GM19035 (cell line): ENCODE results near the gene ANKS6.

Experiments
- ATAC-seq: cut with Tn5 transposase; IDR thresholded peaks from one replicate; pipeline ENCODE4 v1.9.1; 2021; ENCODE audit not compliant: unreplicated experiment

ANKS6 gene

GRCh38 chr9:98815391-98815951 lies 19.1 kb upstream of the ANKS6 start:
- ATAC-seq, result no peak

DNA sequence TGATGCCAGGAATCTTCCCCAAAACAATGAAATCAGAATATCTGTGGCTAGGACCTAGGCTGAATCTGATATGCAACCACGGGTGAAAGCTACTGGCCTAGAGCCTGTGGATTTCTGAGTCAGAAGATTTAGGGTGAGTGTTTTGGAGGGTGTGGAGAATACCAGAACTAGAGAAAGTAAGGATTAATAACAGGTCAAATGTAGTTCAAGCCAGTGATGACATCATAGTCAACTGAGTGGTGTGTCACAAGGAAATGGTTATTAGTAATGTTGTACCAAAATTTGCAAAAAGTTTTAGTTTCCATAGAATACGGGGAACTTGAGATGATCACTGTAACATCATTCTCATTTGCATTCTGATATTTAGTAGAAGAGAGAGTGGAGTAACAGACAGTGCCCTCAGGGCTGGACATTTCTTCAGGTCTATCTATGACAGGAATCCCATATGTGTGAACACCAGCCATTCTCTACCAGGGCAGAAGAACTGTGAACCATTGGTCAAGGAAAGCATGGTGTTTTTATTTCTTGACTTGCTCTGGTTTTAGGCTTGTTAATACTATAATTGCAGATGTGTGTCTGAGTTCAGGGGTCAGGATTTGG lies 14.8 kb upstream of the ANKS6 start:
- ATAC-seq, result no peak

DNA sequence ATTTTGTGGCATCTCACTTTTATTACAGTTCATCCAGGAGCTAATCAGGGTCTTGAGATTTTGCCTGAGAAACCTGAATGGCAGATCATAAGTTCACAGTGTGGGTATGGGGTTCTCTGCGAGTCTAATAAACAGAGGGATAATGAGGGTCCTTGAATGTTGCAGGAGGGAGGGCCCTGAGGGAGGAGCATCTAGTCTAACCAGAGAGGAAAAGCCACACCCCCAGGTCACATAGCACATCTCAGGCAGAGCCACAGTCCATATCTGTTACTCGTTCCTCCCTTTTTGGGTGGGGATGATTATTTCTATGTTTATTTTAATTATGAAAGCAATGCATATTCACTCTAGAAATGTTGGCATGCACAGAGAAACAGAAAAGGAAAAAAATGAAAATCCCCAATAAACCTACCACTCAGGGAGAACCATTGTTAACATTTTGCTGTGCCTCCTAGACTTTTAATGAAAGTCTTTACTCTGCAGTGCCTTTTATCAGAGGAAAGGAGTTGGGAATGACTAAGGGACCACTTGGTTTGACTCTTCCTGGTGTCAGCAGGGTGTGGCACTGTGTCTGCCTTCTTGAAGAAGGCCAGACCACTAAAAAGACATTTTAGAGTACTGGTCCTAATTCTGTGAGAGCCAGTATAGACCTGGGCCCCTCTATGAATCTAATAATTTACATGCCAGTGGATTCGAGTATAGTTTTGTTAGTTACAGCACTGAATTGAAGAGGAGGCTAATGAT lies 13.9 kb upstream of the ANKS6 start:
- no peak for ATAC-seq

DNA sequence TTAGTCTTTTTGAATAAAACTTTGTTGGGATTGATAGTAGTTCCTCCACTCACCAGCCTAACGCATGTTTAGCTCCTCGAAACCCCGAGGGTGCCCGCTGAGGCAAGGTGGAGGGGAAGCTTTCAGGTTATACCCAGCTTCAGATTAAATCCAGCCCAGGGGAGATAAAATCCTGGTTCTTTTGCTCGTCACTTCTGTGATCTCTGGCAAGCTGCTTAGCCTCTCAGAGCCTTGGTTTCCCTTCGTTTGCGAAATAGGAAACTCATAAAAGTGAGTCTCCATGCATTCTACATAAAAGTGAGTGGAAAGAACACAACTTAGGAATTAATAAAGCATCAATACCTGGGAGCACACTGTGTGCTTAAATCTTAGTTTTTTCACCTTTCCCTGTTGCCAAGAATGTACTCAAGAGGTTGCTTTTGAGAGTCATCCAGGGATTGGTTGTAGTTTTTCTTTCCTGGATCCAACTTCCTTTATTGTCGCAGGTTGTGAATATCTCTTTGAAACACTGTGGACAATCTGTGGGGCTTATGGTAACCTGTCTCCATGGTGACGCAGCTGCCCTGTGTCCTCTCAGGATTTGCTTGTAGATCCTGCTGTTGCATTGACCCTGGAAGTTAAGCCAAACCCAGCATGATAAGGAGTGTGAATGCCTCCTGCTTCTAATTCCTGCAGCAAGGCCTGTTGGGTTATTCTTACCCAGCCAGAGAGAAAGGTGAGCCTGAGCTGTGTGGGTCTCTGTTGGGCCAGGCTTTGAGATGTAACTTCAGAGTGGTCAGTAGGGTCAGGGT lies 13.2 kb upstream of the ANKS6 start:
- ATAC-seq, result no peak

DNA sequence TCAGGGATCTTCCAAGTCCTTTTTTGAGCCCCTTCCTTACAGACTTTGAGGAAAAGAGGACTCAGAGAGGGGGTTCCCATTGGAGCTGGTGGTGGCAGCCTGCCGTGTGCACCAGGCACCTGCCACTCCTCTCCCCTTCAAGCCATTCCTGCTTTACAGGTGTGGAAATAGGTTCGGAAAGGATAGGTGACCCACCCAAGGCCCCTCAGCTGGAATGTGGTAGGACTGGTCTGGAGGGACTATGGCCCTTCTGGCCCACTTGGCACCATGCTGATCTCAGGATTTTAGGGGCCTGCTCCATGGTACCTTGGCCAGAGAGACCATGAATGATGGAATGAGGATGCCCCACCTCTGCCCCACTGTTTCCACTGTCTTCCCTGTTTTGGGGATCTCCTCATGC lies 12.5 kb upstream of the ANKS6 start:
- ATAC-seq, result no peak

DNA sequence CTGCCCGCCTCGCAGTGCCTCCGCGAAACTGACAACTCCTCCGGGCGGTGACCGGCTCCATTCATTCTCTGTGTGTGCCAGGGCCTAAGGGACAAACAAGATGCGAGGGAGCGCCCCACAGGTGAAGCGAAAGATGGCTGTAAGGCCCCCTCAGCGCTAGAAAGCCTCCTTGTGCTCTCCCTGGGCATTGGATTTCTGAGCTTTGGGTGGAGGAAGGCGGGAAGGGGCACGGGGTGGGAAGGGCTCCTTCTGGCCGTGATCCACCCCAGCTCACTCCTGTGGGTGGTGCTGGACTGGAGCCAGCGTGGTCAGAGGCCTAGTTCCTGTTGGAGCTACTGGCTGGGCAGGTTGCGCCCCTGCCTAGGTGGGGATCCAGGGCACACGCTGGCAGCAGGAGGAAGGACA lies 12.1 kb upstream of the ANKS6 start:
- ATAC-seq, result no peak

DNA sequence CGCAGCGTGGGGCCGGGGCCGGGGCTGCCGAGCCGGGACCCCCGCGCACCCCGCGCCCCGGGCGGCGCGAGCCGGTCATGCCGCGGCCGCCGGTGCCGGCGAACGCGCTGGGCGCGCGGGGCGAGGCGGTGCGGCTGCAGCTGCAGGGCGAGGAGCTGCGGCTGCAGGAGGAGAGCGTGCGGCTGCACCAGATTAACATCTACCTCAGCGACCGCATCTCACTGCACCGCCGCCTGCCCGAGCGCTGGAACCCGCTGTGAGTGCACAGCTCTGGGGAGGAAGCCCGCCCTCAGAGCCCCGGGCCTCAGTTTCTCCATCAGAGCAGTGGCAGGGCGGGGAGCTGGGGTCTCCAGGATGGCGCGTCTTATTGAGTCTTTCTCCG lies 11.4 kb upstream of the ANKS6 start:
- no peak for ATAC-seq

DNA sequence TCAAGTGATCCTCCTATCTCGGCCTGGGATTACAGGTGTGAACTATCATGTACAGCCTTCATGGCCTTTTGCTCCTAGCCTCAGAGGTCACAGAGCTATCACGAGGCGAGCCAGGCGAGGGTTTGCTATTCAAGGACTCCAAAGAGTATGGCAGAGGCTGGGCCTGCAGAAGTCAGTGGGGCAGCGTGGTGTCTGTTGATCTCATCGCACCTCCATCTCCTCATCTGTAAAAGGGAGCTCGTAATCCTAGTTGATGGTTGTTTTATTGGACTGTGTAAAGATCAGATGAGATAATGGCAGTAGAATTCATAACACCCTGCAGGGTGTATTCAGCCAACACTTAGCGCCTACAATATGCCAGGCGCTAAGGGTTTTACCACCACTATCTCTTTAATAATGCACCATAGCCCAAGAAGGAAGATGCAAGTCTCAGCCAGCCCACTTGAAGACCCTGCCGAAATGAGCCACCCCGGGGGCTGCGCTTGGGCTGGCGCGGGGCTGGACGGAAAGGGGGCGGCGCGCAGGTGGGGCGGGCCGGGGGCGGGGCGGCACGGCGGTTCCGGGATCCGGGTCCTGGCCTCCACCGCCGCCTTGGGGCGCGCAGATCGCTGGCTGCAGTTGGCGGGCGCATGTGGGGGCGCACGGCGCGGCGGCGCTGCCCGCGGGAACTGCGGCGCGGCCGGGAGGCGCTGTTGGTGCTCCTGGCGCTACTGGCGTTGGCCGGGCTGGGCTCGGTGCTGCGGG lies 10.9 kb upstream of the ANKS6 start, which contains the start of gene GALNT12:
TSS of gene GALNT12 (plus strand) at position 601 of the 744 bp plus-strand sequence. CDS start at position 630, 29 bp downstream.
- ATAC-seq, result no peak

GRCh38 chr9:98806394-98807035 lies 10.2 kb upstream of the ANKS6 start:
- ATAC-seq, result no peak

DNA sequence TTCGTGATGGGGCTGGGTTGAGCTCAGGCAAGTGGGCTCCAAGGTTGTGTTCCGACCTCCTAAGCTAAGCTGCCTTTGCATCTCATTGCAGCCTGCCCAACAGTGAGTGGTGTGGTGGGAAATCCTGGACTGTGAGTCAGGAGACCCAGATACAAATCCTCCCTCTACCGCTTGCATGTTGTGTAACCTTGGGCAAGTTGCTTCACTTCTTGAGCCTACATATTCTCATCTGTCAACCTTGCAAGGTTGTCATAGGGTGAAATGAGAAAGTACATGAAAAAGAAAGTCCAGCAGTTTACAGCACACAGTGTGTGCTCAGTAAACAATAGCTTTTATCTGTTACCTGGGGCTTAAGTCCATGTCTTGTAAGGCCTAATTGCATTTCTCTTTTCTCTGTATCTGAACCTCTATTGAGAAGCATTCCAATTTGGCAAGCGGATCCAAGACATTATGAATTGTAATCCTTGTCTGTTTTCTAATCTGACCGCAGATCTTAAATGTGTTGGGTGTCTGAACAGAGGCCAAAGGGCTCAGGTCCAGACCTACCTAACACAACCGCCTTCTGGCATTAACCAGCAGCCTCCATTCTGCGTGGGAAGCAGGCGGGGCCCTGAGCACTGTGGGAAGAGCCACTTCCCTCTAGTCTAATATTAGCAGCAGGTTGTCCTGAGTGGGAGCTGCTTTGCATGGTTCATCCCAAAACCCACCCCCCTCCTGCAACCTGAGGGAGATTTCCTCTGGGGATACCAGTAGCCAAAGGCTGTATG lies 9.3 kb upstream of the ANKS6 start:
- no peak for ATAC-seq

GRCh38 chr9:98804083-98804482 lies 7.7 kb upstream of the ANKS6 start:
- no peak for ATAC-seq

DNA sequence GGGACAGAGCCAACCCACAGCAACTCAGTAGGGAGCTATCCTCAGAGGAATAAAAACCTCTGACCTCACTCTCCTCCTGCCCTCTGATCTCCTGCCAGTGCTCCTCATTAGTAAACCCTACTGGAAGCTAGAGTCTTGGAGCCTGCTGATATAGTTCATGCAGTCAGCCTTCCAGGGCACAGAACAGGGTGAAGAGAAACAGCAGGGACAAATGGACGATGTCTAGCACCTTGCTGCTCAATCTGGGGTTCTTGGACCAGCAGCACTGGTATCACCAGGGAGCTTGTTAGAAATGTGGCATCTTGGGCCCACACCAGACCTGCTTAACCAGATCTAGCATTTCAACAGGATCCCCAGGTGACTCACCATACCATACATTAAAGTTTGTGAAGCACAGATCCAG lies 5.6 kb upstream of the ANKS6 start:
- no peak for ATAC-seq

DNA sequence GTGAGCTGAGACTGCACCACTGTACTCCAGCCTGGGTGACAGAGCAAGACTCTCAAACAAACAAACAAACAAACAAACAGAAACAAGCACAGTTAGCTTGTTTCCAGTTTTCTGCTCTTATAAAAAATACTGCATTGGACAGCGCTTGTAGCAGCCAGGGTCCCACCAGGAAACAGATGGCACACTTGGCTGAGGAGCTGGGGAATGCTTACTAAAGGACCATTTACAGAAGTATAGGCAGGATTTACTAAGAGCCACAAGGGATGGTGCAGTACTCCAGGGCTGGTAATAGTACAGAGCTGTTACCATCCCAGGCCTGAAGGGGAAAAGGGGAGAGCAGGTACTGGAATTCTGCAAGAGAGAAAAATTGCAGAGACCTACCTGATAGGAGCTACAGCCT lies 5.2 kb upstream of the ANKS6 start:
- no peak for ATAC-seq

- ATAC-seq, result no peak
Measured at GRCh38 chr9:98798254-98798653, 1.9 kb upstream of the ANKS6 start.

- no peak for ATAC-seq
Measured at GRCh38 chr9:98797491-98797890, 1.1 kb upstream of the ANKS6 start.

DNA sequence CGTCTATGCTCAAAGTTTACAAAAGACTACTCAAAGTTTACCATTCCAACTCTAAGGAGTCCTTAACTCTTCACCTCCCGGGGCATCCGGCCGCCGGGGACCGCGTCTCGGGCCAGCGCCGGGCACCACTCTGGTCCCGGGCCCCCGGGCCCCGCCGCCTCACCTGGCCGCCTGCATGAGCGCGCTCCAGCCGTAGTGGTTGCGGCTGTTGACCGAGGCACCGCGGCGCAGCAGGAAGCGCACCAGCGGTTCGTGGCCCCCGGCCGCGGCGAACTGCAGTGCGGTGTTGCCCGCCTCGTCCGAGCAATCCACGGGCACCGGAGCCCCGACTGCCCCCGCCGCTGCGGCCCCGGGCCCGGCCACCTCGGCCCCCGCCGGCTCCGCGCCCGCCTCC lies 388 bp downstream of the ANKS6 start:
- ATAC-seq, result peak; percentile 38

DNA sequence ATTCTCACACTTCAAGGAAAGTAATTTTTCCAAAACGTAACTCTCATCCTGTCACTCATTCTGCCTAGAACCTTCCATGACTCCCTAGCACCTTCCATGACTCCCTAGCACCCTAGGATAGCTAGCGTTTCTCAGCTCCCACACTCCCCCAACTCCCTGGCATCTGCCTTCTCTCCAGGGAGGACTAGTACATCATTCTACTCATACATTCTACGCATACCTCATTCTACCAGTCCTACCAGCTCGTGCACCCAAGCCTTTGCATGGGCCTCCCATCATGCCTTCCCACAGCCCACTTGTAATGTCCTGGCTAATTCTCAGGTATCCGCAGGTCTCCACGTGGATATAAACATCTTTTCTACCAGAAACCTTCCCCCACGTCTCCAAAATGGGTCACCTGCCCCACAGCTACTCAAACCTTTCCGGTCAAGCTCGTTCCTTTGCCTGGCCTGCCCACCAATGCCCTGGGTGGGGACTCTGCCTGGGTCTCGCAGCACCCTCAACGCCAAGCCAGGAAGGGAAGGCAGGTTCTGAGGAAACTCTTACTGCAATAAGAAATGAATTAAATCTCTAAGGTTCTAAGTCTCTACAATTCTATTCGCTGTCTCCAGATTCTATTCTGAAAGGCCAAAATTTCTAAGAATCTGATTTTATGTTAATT lies 930 bp downstream of the ANKS6 start:
- ATAC-seq, result no peak

GRCh38 chr9:98794802-98795201 lies 1.6 kb downstream of the ANKS6 start:
- ATAC-seq, result no peak

- no peak for ATAC-seq
Measured at GRCh38 chr9:98793031-98793430, 3.3 kb downstream of the ANKS6 start.
